GM12878 (cell line): Measurements from ENCODE around the gene ARHGEF7. TPM values are rescaled to one million over a fixed set of nuclear protein-coding genes. Genes with fewer than 3 reads are reported as not detected.

Source experiments
- ASH2L ChIP-seq: fragments of 300-600, 200-600 bp; sonication (generic); IDR thresholded peaks from 2 replicates; pipeline ENCODE4 v1.6.1; 2017; ENCODE audit warnings: low read depth, mild to moderate bottlenecking, borderline replicate concordance
- CEBPZ ChIP-seq: fragments of 150-350 bp; IDR thresholded peaks from 2 replicates; pipeline ENCODE4 v1.6.1; 2016; ENCODE audit warnings: low read depth, low read length
- CREB1 ChIP-seq: IDR thresholded peaks from 2 replicates; pipeline ENCODE4 v1.6.1; 2012; ENCODE audit warnings: low read depth, mild to moderate bottlenecking, inconsistent platforms
- CTCF ChIP-seq, 3 experiments: IDR thresholded peaks in 2 of 3; conservative IDR thresholded peaks in 1 of 3; 2 replicates each; pipeline ENCODE4 v1.5.1; 2011; ENCODE audit warnings: low read depth in 3 of 3, low read length in 3 of 3, mild to moderate bottlenecking in 3 of 3, control low read depth in 2 of 3, moderate library complexity in 2 of 3, inconsistent platforms in 1 of 3, mixed read lengths in 1 of 3; ENCODE audit not compliant: control insufficient read depth in 2 of 3, insufficient read depth in 1 of 3; ENCODE audit errors: extremely low read depth in 1 of 3
- CUX1 ChIP-seq: IDR thresholded peaks from 2 replicates; pipeline ENCODE4 v1.6.1; 2012; ENCODE audit warnings: improper control_type of control experiment, low read depth, low read length; ENCODE audit not compliant: insufficient replicate concordance
- EGR1 ChIP-seq, 2 experiments: IDR thresholded peaks; 1 replicate in 1 of 2; 2 replicates in 1 of 2; pipeline ENCODE4 v1.6.1; 2011 to 2012; ENCODE audit warnings: low read depth in 2 of 2, low read length in 2 of 2, borderline replicate concordance in 1 of 2, mild to moderate bottlenecking in 1 of 2, moderate library complexity in 1 of 2
- EP300 ChIP-seq, 2 experiments: fragments of 150-350 bp in 1 of 2; IDR thresholded peaks; 2 replicates each; pipeline ENCODE4 v1.6.1; 2011 to 2012; ENCODE audit warnings: low read depth in 2 of 2, low read length in 2 of 2, borderline replicate concordance in 1 of 2, improper control_type of control experiment in 1 of 2, inconsistent platforms in 1 of 2; ENCODE audit not compliant: control insufficient read depth in 1 of 2
- NFXL1 ChIP-seq: fragments of 450-650 bp; IDR thresholded peaks from 2 replicates; pipeline ENCODE4 v1.6.1; 2017; ENCODE audit warnings: antibody characterized with exemption, mild to moderate bottlenecking, borderline replicate concordance
- NKRF ChIP-seq: fragments of 450-650 bp; conservative IDR thresholded peaks from 2 replicates; pipeline ENCODE4 v1.6.1; 2017; ENCODE audit warnings: mild to moderate bottlenecking, moderate library complexity
- RCOR1 ChIP-seq: conservative IDR thresholded peaks from 2 replicates; pipeline ENCODE4 v1.6.1; 2012; ENCODE audit warnings: low read depth, low read length, improper control_type of control experiment
- SMAD1 ChIP-seq: fragments of 450-650 bp; IDR thresholded peaks from 2 replicates; pipeline ENCODE4 v1.6.1; 2018; ENCODE audit warnings: mild to moderate bottlenecking, low read depth; ENCODE audit not compliant: partially characterized antibody
- ZNF24 ChIP-seq: fragments of 450-650 bp; IDR thresholded peaks from 2 replicates; pipeline ENCODE4 v1.6.1; 2017; ENCODE audit warnings: antibody characterized with exemption, mild to moderate bottlenecking
- polyA plus RNA-seq, 11 experiments: library from polyadenylated mRNA; depleted of rRNA in 4 of 11; unstranded in 6 of 11; stranded (reverse) in 5 of 11; fragments of >200 nt; fragmentation: Nextera tagmentation in 4 of 11; fragmentation: Illumina TruSeq in 1 of 11; extraction: Ambion mirVana in 4 of 11; extraction: Trizol in 1 of 11; gene quantifications; 1 replicate in 1 of 11; 2 replicates in 10 of 11; pipeline versions ENCODE4 v1.2.1 to v1.2.3, GENCODE V29; 2011 to 2016; ENCODE audit warnings: inconsistent platforms in 2 of 11, missing spikeins in 2 of 11, low read depth in 1 of 11
- total RNA-seq, 4 experiments: library from RNA; depleted of rRNA in 3 of 4; stranded (reverse); fragments of >200 nt in 3 of 4; fragmentation: Illumina TruSeq in 1 of 4; extraction: Trizol in 1 of 4; gene quantifications; 2 replicates each; pipeline versions ENCODE4 v1.2.1 to v1.2.3, GENCODE V29; 2013 to 2021

The ARHGEF7 gene
- total and polyA plus RNA-seq, 10 of the 15 experiments (the other 5 are each of a cell fraction or from before 2014, with no cell fraction given): 4.7 to 65.5 (median 36.6) TPM

- TF ChIP-seq CEBPZ: no peak
- TF ChIP-seq EP300 (IDR thresholded peaks at IDR 0.05; ENCODE audit: borderline replicate concordance in 1 of 2, control insufficient read depth in 1 of 2, low read depth in 2 of 2, low read length in 2 of 2): peak; percentile 59 to 77; a peak in 3 of 4 replicates
- TF ChIP-seq ZNF24: no peak
- TF ChIP-seq CTCF (IDR thresholded peaks at IDR 0.05 in 2 of 3, conservative IDR thresholded peaks at IDR 0.05 in 1 of 3; ENCODE audit: control insufficient read depth in 2 of 3, extremely low read depth in 1 of 3, insufficient read depth in 1 of 3, low read depth in 3 of 3, low read length in 3 of 3): no peak
- TF ChIP-seq SMAD1: no peak
- peak in 1 of 2 experiments; percentile 26; a peak in 1 of 3 replicates for TF ChIP-seq EGR1 (IDR thresholded peaks at IDR 0.05; ENCODE audit: borderline replicate concordance in 1 of 2, low read depth in 2 of 2, low read length in 2 of 2)
- peak; percentile 87; the same call in 1 of the 2 replicates for TF ChIP-seq RCOR1
- no peak for TF ChIP-seq NFXL1
- TF ChIP-seq NKRF: peak; percentile 63
- TF ChIP-seq CUX1: peak; percentile 59
- TF ChIP-seq CREB1: peak; percentile 53; the same call in 1 of the 2 replicates
- TF ChIP-seq ASH2L: no peak
These were observed 69.6 kb downstream of the ARHGEF7 start (continued) for GRCh38 chr13:111184458-111185401.
